Progenitor cell of endocrine pancreas (in vitro differentiated cells): ENCODE results near the gene DLST. TPM values are rescaled to one million over a fixed set of nuclear protein-coding genes. Genes with fewer than 3 reads are reported as not detected.

Experiments
- DNase-seq: peaks from one replicate; pipeline ENCODE4 v3.0.0; 2021; ENCODE audit warnings: low spot score; ENCODE audit not compliant: unreplicated experiment
- H3K27ac Mint-ChIP-seq: 2 replicates; pipeline ENCODE4 v1.8.0; 2021; ENCODE audit warnings: mild to moderate bottlenecking, moderate library complexity, mixed read lengths
- H3K27me3 Mint-ChIP-seq: 2 replicates; pipeline ENCODE4 v1.8.0; 2021; ENCODE audit warnings: mixed read lengths
- H3K36me3 Mint-ChIP-seq: 2 replicates; pipeline ENCODE4 v1.8.0; 2022; ENCODE audit warnings: mixed read lengths; ENCODE audit not compliant: insufficient read depth
- H3K4me1 Mint-ChIP-seq: 2 replicates; pipeline ENCODE4 v1.8.0; 2021; ENCODE audit warnings: low read depth, mixed read lengths
- H3K4me3 Mint-ChIP-seq: 2 replicates; pipeline ENCODE4 v1.8.0; 2021; ENCODE audit warnings: low read depth, mild to moderate bottlenecking, moderate library complexity, mixed read lengths
- H3K9me3 Mint-ChIP-seq: 2 replicates; pipeline ENCODE4 v1.8.0; 2021; ENCODE audit warnings: low read depth, mixed read lengths
- CTCF ChIP-seq: fragments of 200-600 bp; sonication (generic); IDR thresholded peaks from one replicate; pipeline ENCODE4 v1.5.0; 2021; ENCODE audit warnings: antibody characterized with exemption, mild to moderate bottlenecking; ENCODE audit not compliant: unreplicated experiment
- total RNA-seq: library from RNA; stranded (reverse); gene quantifications from 2 replicates; pipeline ENCODE4 v1.2.1, GENCODE V29; 2021

The DLST gene
- total RNA-seq, 1 donor from 2014 or later: 97.8 TPM

GRCh38 chr14:74917646-74918081 is 35.9 kb downstream of the DLST start:
- peaks cover 3% of the 10 kb centered on the region for H3K4me1 Mint-ChIP-seq
- H3K27ac Mint-ChIP-seq: no peak overlapping the region
- H3K27me3 Mint-ChIP-seq: peaks cover 74% of the 10 kb centered on the region
- no peaks in the 10 kb centered on the region for H3K9me3 Mint-ChIP-seq
- no peak for TF ChIP-seq CTCF
- DNase-seq: no peak
- H3K4me3 Mint-ChIP-seq: no peak overlapping the region
- H3K36me3 Mint-ChIP-seq: no peaks in the 10 kb centered on the region

GRCh38 chr14:74918380-74918779 is 36.7 kb downstream of the DLST start:
- TF ChIP-seq CTCF: no peak
- H3K9me3 Mint-ChIP-seq: no peaks in the 10 kb centered on the region
- H3K36me3 Mint-ChIP-seq: no peaks in the 10 kb centered on the region

GRCh38 chr14:74919421-74920165 is 37.9 kb downstream of the DLST start:
- peaks cover 82% of the 10 kb centered on the region for H3K27me3 Mint-ChIP-seq
- H3K4me1 Mint-ChIP-seq: peaks cover 1% of the 10 kb centered on the region
- TF ChIP-seq CTCF: no peak
- no peak for DNase-seq
- H3K9me3 Mint-ChIP-seq: no peaks in the 10 kb centered on the region
- H3K4me3 Mint-ChIP-seq: no peak overlapping the region
- H3K36me3 Mint-ChIP-seq: no peaks in the 10 kb centered on the region
- no peak overlapping the region for H3K27ac Mint-ChIP-seq

More at GRCh38 chr14:74918380-74918779, 36.7 kb downstream of the DLST start:
- Mint-ChIP-seq H3K27me3 (peaks cover 75% of the 10 kb centered on the region), H3K4me1 (peaks cover 3% of the 10 kb centered on the region), H3K27ac (no peak overlapping the region), H3K4me3 (no peak overlapping the region)
- DNase-seq: no peak

- H3K36me3 Mint-ChIP-seq: no peaks in the 10 kb centered on the region
- no peak overlapping the region for H3K27ac Mint-ChIP-seq
- no peak overlapping the region for H3K4me3 Mint-ChIP-seq
- TF ChIP-seq CTCF: no peak
- no peak for DNase-seq
- H3K27me3 Mint-ChIP-seq: peaks cover 84% of the 10 kb centered on the region
- no peaks in the 10 kb centered on the region for H3K9me3 Mint-ChIP-seq
- peaks cover 1% of the 10 kb centered on the region for H3K4me1 Mint-ChIP-seq
These were observed 38.6 kb downstream of the DLST start for GRCh38 chr14:74920281-74920680.

- Mint-ChIP-seq H3K36me3 (no peaks in the 10 kb centered on the region), H3K9me3 (no peaks in the 10 kb centered on the region), H3K27me3 (peaks cover 80% of the 10 kb centered on the region), H3K4me1 (peaks cover 1% of the 10 kb centered on the region), H3K4me3 (no peak overlapping the region), H3K27ac (no peak overlapping the region)
- no peak for TF ChIP-seq CTCF
- no peak for DNase-seq
These were observed 39.4 kb downstream of the DLST start for GRCh38 chr14:74921053-74921620.
